Left colon (tissue), 2 donors: ENCODE results near the gene THOC3. TPM values are rescaled to one million over a fixed set of nuclear protein-coding genes. Genes with fewer than 3 reads are reported as not detected.
"Not testable (repeated sequence)": the region's sequence is repeated elsewhere in the genome, so short reads cannot be mapped to it uniquely, and the experiment has no call there.

Experiments
- ATAC-seq: fragments of 200-7000 bp; cut with Tn5 transposase; one replicate; pipeline ENCODE4 v1.9.1; 2020; ENCODE audit warnings: mild to moderate bottlenecking, moderate library complexity
- DNase-seq, 2 donors: peaks; one replicate each; pipeline ENCODE4 v3.0.0-alpha.2; 2020
- intact Hi-C, 2 donors: fragments of 100-400 bp; cut with DNase I in 1 of 2; cut with micrococcal nuclease in 1 of 2; formaldehyde crosslinking; loops; one replicate each; pipeline versions ENCODE4 v1.11.2 to v1.14.0; 2022; cut with DNase I, micrococcal nuclease
- long read RNA-seq: library from polyadenylated mRNA; unstranded; transcript quantifications from one replicate; pipeline ENCODE4 v2.0.0, GENCODE V29; 2021
- total RNA-seq, 2 donors: library from RNA; stranded (reverse); fragmentation: NEBNext Ultra II Directional; extraction: Animal tissue kit (Norgen Biotek cat#: 25700); gene quantifications; one replicate each; pipeline ENCODE4 v1.2.1, GENCODE V29; 2021
- donor health status: DM: no; HTN: no; CAD: no.
- donor health status: DM: yes; HTN: yes; CAD: no.

THOC3 gene, protein sequence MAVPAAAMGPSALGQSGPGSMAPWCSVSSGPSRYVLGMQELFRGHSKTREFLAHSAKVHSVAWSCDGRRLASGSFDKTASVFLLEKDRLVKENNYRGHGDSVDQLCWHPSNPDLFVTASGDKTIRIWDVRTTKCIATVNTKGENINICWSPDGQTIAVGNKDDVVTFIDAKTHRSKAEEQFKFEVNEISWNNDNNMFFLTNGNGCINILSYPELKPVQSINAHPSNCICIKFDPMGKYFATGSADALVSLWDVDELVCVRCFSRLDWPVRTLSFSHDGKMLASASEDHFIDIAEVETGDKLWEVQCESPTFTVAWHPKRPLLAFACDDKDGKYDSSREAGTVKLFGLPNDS
- total RNA-seq: 10 to 100 TPM; 22.3 to 27.0 TPM
- long read RNA-seq, transcript THOC3-201 (6 exons, 1,589 nt): major isoform, 50 of 63 reads
- long read RNA-seq, partial matches to known transcripts: 2 of 63 reads
- long read RNA-seq, other reads (novel, unspliced or antisense): 10 of 63 reads

DNA sequence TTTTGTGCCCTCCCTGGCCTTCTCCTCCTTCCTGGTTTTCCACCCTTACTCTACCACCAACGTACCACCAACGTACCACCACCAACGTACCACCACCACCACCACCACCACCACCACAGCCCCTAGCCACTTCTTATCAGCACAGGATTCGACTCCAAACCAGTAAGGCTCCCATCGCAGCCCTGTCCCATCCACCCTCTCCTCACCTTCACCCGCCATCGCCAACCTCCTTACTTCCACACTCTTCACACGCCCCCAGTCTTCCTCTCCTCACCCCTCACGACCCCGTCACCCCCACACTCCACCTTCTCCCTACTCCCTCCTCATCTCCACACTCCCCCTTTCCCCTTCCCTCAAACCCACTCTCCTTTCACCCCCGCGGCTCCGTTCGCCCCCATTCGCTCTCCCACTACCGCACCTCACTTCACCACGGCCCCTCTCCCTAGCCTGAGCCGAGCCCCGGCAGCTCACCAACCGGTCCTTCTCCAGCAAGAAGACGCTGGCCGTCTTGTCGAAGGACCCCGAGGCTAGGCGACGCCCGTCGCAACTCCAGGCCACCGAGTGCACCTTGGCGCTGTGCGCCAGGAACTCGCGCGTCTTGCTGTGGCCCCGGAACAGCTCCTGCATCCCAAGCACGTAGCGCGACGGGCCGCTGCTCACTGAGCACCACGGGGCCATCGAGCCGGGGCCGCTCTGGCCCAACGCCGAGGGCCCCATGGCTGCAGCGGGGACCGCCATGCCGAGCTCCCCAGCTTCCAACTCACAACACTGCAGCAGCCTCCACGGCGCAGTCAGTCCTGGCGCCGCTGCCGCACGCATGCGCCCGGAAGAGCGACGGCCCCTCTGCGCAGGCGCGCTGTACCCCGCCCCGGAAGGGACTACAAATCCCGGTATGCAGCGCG, at the start of gene THOC3:
THOC3 (minus strand) TSS at position 845 of the 902 bp plus-strand sequence; CDS start at position 738, 107 bp downstream.
- intact Hi-C loops: not testable (repeated sequence)
- ATAC-seq: peak; percentile 100
- peak; percentile 50 to 74 for DNase-seq

DNA sequence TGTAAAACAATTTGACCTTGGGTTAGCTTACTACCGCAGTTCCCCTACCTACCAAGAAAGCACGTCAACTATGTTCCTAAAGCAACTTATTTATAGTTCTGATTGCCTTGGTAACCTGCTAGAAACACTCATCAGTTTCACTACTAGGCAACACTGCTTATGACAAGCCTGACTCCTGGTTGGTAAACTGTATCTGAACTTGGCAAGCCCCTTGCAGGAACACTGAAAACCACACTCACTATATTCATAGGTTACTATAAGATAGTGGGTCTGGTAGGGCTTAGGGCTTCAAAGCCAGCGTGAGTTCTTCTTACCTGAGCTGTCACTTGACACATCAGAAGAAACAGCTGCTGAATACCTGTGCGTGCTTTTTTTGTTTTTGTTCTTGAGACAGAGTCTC, 49.2 kb upstream of the THOC3 start:
- ATAC-seq, intact Hi-C loops: not testable (repeated sequence)

DNA sequence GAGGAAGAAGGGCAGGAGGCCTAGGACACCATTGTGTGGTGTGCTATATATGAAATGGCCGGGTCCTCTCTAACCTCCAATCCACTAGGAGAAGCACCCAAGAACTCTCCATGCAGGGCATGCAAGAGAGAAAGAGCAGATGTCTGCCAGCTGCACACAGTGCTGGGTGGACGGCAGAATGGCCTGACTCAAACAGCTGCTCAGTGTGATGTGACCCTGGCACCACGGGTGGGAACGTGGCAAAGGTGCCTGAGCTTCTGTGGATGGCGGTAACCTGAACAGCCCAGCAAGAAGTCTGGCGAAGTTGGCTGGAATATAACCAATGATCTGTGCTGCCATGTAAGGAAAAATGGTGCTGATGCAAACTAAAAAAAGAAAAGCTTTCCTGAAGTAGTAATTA, 46.2 kb upstream of the THOC3 start:
- intact Hi-C loops, ATAC-seq, DNase-seq: not testable (repeated sequence)

More for the DNA sequence above, 49.2 kb upstream of the THOC3 start:
- DNase-seq: not testable (repeated sequence)

DNA sequence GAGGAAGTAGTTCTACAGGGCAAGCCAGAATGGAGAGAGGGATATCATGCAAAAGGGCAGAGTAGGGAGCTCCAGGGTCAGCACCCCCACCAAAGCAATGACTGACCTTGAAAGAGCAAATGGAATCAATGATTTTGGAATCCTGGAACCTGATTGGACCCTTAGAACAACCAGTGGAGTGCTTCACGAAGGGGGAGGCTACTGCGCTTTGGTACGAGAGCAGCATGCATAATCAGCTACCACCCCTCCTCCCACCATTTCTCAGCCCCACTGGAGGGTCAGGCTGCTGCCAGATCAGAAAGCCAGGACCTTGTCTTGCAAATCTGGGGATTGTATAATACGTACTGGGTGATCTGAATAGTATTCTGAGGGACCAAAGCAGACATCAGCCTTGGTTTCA, 43.0 kb upstream of the THOC3 start:
- intact Hi-C loops, ATAC-seq, DNase-seq: not testable (repeated sequence)

DNA sequence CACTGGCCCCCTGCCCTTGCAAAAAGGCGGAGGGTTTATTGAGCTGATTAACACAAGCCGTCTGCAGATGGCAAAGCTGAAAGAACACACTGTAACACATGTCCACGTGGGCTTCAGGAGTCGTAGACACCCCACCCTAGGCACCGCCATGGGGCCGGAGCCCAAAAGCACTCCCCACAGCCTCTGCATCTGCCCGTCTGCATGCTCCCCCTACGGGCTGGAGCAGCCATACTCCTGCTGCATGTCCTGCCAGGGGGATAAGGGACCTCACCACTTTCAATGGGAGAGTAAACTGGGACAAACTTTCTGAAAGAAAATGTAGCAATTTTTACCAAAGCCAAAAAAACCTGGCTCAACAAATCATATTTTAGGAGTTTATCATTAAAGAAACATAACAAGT, 42.1 kb upstream of the THOC3 start:
- ATAC-seq, DNase-seq, intact Hi-C loops: not testable (repeated sequence)

DNA sequence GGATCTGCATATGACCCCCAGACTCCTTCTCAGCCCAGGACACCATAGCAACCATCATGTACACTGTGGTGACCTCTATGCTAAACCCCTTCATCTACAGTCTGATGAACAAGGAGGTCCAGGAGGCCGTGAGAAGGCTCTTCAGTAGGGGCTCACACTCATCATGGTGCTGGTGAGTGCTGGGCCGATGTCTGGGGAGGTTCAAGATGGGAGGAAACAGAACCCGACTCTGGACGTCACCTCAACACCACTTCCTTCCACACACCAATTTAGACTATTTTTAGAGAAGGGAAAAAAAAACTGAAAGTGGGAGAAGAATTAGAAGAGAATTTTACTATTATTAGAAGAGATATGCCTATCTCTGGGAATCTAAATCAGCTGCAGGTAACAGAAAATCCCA, 39.1 kb upstream of the THOC3 start:
- ATAC-seq, intact Hi-C loops: not testable (repeated sequence)

DNA sequence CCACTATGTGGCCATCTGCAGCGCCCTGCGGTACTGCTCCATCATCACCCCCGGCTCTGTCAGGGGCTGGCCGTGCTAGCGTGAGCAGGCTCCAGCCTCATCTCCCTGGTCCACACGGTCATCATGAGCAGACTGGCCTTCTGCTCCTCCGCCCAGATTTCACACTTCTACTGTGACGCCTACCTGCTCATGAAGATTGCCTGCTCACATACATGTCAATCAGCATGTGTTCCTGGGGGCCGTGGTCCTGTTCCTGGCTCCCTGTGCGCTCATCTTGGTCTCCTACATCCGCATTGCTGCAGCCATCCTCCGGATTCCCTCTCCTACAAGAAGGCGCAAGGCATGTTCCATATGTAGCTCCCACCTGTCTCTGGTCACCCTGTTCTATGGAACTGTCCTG, 38.7 kb upstream of the THOC3 start:
- intact Hi-C loops, ATAC-seq, DNase-seq: not testable (repeated sequence)

More for the DNA sequence above, 39.1 kb upstream of the THOC3 start:
- not testable (repeated sequence) for DNase-seq

DNA sequence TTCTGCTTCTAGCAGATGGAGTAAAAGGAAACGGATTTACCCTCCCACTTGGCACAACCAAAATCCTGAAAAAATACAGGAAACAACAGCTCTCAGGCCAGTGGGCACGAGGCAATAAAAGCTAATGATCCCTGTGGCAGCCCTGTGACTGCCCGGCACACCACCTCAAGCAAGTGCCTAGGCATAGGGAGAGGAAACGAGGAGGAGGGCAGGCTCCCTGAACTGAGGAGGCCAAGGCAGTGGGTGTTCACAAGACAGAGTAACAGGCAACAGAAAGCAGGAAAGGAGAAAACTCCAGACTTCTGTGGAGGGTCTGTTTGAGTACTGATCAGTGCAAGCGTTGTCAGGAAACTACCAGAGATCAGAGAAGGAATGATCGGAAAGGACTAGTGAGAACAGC, 29.9 kb upstream of the THOC3 start:
- intact Hi-C loops, ATAC-seq, DNase-seq: not testable (repeated sequence)

DNA sequence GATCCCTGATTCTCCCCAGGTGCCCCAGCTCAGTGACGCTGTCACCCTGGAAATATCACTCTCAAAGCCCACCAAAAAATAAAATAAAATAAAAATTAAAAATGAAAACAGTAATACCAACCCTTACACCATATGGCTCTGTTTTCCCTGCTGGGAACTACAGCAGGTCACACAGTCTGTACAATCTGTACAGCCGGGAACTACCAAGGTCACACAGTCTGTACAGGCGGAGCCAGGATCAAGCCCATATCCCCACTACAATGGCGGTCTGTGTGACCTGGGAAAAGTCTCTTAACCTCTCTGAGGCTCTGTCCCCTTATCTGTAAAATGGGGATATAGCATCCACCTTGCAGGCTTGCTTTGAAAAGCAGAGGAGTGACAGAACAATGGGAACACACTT, 29.4 kb upstream of the THOC3 start:
- intact Hi-C loops, DNase-seq, ATAC-seq: not testable (repeated sequence)

DNA sequence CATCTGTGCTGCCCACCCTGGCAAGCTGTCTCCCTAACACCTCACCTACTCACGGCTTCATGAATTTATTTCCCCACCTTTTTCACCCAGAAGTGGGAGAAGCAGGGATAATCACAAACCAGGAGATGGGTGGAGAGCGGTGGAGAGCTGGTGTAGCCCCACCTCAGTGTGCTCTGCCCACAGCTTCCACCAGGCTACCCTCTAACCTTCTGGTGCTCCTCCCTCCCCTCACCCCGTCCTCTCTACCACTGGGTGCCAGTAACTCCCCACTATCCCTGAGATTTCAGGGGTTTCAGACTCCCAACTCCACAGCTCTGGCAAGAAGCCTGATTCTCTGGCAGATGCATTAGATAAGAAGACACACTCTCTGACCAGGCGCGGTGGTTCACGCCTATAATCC, 28.7 kb upstream of the THOC3 start:
- DNase-seq, intact Hi-C loops, ATAC-seq: not testable (repeated sequence)

DNA sequence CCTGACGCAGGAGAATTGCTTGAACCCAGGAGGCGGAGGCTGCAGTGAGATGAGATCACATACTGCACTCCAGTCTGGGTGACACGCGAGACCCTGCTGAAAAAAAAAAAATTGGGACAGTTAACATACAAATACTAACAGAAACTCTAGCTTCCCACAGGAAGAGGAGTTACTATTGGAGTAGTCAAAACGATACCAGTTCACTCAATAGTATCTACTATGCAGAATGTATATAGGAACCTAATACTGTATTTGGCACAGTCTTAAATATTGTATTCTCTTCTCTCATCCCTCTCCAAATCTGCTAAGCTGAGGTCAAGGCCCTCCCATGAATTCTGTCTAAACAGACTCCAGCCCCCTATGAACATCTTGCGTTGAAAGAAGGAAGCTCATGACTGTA, 27.4 kb upstream of the THOC3 start:
- intact Hi-C loops, DNase-seq, ATAC-seq: not testable (repeated sequence)

DNA sequence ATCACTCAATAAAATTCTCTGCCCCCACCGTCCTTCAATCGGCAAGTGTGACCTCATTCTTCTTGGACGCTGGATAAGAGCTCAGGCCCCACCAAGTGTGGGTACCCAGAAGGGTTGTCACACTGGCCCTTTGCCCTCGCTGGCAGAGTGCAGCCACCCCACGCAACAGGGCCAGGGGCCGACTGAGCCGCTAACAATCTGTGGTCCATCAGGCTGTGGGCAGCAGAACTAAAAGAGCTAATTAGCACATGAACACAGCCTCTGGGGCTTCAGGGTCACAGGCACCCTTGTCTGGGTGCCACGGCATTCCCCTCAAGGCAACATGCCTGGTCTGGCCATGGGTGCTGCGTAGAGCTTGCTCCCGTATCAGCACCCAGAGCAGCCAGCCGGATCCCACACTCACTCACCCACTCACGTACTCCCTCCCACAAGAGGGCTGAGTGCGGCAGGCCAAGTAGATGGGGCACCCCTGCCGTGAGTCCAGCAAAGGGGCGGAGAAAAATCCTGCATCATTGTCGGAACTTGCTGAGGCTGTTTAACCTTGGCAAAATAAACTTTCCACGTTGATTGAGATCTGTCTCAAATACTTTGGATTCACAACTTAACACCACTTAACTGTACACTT, 11.4 kb upstream of the THOC3 start:
- DNase-seq, ATAC-seq, intact Hi-C loops: not testable (repeated sequence)

DNA sequence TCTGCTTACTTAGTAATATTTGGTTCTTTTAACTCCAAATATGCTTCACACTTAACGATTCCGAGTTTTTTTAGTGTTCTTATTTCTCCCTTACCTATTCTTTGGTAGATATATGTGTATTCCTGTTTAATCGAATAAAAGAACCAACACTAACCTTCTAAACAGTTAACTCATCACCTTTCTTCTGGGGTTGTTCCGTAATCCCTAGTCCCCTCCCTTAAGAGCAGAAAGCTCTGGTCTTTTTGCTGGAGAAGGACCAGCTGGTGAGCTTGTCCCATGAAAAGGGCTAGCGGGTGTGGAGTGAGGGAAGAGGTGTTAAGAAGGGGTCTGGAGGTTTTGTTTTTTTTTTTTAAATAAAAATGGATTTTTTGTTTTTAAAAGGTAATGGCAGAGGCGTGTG, 266 bp upstream of the THOC3 start:
- peak; percentile 20 for ATAC-seq
- DNase-seq, intact Hi-C loops: not testable (repeated sequence)

DNA sequence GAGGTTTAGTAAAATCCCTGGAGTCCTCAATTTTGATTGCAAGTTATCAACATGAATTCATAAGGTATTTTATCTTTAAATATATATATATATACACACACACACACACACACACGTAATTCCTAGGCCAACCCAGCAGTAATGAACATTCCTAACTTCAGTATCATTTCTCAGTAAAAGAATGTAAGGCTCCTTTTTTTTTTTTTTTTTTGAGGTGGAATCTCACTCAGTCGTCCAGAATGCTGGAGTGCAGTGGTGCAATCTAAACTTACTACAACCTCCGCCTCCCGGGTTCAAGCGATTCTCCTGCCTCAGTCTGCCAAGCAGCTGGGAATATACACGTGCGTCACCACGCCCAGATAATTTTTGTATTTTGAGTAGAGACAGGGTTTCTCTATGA, 5.8 kb downstream of the THOC3 start:
- DNase-seq, ATAC-seq, intact Hi-C loops: not testable (repeated sequence)

DNA sequence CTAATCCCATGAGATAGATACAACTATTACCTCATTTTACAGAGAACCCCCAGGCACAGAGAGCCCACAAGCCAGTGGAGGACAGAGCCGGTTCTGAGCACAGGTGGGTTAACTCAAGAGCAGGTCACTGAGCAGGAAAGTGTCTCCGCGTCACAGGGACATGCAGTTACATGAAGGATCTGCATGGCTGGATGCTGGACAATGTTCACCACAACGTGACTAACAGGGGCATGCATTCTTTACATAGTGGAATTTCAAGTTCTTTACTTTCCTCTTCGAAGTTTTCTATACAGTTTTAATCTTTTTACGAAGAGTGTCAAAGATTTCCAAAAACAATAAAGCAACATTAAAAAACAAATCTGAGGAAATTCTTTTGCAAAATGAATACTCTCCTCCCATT, 7.9 kb downstream of the THOC3 start:
- ATAC-seq, intact Hi-C loops, DNase-seq: not testable (repeated sequence)

DNA sequence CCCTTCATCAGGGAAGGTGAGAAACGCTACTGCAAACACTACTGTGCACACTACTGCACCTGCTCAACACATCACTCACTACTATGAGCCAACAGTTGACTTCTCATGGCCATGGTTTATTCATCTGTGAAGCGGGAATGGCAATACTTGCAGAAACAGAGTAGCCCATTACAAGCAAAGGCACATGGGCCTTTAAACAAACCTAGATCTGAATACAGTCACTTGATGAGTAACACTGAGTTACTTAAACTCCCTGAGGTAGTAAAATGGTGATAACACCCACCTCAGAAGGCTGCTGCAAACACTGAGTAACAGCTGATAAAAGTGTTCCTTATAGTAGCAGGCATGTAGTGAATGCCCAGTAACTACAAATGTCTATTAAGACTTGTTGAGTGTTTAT, 9.6 kb downstream of the THOC3 start:
- DNase-seq, ATAC-seq, intact Hi-C loops: not testable (repeated sequence)

DNA sequence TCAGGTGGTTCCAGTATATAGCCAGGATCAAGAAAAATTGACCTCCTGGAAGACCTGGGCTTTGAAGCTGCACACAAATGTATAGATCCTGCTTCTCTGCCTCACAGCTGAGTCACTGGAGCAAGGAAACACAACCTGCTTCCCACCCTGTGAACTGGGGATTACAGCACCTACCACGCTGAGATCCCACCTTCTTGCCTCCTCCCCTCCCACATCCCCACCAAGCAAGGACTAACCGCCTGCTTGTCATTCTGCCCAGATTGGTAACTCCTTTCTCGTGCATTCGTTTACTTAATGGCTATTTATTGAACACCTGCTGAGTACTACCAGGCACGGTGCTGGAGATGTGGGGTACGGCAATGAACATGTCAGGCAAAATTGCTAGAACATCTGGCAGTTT, 14.0 kb downstream of the THOC3 start:
- DNase-seq, intact Hi-C loops, ATAC-seq: not testable (repeated sequence)

DNA sequence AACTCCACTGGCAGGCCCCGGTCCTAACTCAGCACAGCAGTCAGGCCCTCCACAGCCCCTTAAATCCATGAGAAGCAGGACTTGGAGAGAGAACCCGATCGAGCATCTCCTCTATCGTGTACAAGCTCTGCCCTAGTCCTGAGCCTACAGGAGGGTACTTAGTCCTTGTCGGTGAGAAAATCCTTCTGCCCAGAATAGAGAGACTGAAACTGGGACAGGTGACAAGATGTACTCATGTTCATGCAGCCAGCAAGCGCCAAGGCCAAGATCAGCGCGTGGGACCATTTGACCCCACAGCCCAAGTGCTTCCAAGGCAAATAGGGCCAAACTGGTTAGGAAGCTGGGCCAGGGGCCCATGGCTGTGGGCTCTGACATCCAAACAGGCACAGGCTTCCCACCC, 15.3 kb downstream of the THOC3 start:
- DNase-seq, intact Hi-C loops, ATAC-seq: not testable (repeated sequence)
